ENCODE measurements around the gene HBQ1. TPM values are rescaled to one million over a fixed set of nuclear protein-coding genes. Genes with fewer than 3 reads are reported as not detected.
"Not testable (repeated sequence)": the region's sequence is repeated elsewhere in the genome, so short reads cannot be mapped to it uniquely, and the experiment has no call there.

HBQ1 gene
- total RNA-seq, 1 donor: not detected

DNA sequence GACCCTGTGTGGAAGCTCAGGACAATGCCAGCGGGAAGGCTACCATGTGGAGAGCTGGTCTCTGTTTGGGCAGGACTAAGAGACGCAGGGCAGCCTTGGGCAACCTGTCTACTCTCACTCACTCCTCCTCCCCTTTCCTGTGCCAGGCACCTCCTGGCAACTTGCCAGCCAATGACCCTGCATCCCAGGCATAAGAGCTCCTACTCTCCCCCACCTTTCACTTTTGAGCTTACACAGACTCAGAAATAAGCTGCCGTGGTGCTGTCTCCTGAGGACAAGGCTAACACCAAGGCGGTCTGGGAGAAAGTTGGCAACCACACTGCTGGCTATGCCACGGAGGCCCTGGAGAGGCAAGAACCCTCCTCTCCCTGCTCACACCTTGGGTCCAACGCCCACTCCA is 11.8 kb upstream of the HBQ1 start:
- DNase-seq (ENCODE audit: insufficient read length, low spot score, missing footprints): peak; percentile 75
- Histone ChIP-seq H3K27me3 (ENCODE audit: insufficient read depth, low read length) (peaks cover 47% of the 10 kb centered on the region), H3K79me2 (ENCODE audit: insufficient read depth, low read length) (no peaks in the 10 kb centered on the region), H3K4me1 (ENCODE audit: insufficient read depth, low read length) (no peaks in the 10 kb centered on the region), H3K4me3 (ENCODE audit: insufficient read depth, low read length) (no peak overlapping the region), H3K36me3 (ENCODE audit: insufficient read depth, low read length) (no peaks in the 10 kb centered on the region), H3K9me3 (ENCODE audit: low read depth, low read length) (no peaks in the 10 kb centered on the region), H3K4me2 (ENCODE audit: insufficient read depth, low read length) (no peak overlapping the region), H4K20me1 (ENCODE audit: insufficient read depth, low read length) (no peaks in the 10 kb centered on the region), H3K27ac (ENCODE audit: low read depth, low read length) (no peak overlapping the region), H2AFZ (ENCODE audit: low read length) (no peak overlapping the region)
- TF ChIP-seq, protein P1, sequence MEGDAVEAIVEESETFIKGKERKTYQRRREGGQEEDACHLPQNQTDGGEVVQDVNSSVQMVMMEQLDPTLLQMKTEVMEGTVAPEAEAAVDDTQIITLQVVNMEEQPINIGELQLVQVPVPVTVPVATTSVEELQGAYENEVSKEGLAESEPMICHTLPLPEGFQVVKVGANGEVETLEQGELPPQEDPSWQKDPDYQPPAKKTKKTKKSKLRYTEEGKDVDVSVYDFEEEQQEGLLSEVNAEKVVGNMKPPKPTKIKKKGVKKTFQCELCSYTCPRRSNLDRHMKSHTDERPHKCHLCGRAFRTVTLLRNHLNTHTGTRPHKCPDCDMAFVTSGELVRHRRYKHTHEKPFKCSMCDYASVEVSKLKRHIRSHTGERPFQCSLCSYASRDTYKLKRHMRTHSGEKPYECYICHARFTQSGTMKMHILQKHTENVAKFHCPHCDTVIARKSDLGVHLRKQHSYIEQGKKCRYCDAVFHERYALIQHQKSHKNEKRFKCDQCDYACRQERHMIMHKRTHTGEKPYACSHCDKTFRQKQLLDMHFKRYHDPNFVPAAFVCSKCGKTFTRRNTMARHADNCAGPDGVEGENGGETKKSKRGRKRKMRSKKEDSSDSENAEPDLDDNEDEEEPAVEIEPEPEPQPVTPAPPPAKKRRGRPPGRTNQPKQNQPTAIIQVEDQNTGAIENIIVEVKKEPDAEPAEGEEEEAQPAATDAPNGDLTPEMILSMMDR (IDR thresholded peaks at IDR 0.05; ENCODE audit: extremely low read depth, low read depth, low read length): no peak

DNA sequence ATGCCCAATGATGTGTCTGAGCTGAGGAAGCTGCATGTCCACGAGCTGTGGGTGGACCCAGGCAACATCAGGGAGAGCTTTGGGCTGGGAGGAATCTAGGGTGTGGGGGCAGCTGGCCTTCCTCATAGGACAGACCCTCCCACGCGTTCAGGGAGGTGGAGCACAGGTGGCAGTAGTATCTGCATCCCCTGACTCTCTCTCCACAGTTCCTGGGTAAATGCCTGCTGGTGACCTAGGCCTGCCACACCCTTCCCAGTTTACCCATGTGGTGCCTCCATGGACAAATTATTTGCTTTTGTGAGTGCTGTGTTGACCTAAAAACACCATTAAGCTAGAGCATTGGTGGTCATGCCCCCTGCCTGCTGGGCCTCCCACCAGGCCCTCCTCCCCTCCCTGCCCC is 11.2 kb upstream of the HBQ1 start:
- peaks cover 47% of the 10 kb centered on the region for H3K27me3 ChIP-seq (ENCODE audit: insufficient read depth, low read length)
- no peak overlapping the region for H3K4me3 ChIP-seq (ENCODE audit: insufficient read depth, low read length)
- H3K9me3 ChIP-seq (ENCODE audit: low read depth, low read length): no peaks in the 10 kb centered on the region
- H3K36me3 ChIP-seq (ENCODE audit: insufficient read depth, low read length): no peaks in the 10 kb centered on the region
- TF ChIP-seq, protein P1 (IDR thresholded peaks at IDR 0.05; ENCODE audit: extremely low read depth, low read depth, low read length): no peak
- DNase-seq (ENCODE audit: insufficient read length, low spot score, missing footprints): peak; percentile 67
- H2AFZ ChIP-seq (ENCODE audit: low read length): no peak overlapping the region
- H3K27ac ChIP-seq (ENCODE audit: low read depth, low read length): no peak overlapping the region
- H4K20me1 ChIP-seq (ENCODE audit: insufficient read depth, low read length): no peaks in the 10 kb centered on the region
- H3K4me2 ChIP-seq (ENCODE audit: insufficient read depth, low read length): no peak overlapping the region
- no peaks in the 10 kb centered on the region for H3K4me1 ChIP-seq (ENCODE audit: insufficient read depth, low read length)
- H3K79me2 ChIP-seq (ENCODE audit: insufficient read depth, low read length): no peaks in the 10 kb centered on the region

DNA sequence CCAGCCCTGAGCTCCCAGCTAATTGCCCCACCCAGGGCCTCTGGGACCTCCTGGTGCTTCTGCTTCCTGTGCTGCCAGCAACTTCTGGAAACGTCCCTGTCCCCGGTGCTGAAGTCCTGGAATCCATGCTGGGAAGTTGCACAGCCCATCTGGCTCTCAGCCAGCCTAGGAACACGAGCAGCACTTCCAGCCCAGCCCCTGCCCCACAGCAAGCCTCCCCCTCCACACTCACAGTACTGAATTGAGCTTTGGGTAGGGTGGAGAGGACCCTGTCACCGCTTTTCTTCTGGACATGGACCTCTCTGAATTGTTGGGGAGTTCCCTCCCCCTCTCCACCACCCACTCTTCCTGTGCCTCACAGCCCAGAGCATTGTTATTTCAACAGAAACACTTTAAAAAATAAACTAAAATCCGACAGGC is 10.2 kb upstream of the HBQ1 start:
- peaks cover 53% of the 10 kb centered on the region for H3K27me3 ChIP-seq (ENCODE audit: insufficient read depth, low read length)
- not testable (repeated sequence) for H3K79me2 ChIP-seq (ENCODE audit: insufficient read depth, low read length); H2AFZ ChIP-seq (ENCODE audit: low read length); H3K36me3 ChIP-seq (ENCODE audit: insufficient read depth, low read length); H3K4me1 ChIP-seq (ENCODE audit: insufficient read depth, low read length); H3K9me3 ChIP-seq (ENCODE audit: low read depth, low read length); H3K27ac ChIP-seq (ENCODE audit: low read depth, low read length); H3K4me3 ChIP-seq (ENCODE audit: insufficient read depth, low read length); H4K20me1 ChIP-seq (ENCODE audit: insufficient read depth, low read length); H3K4me2 ChIP-seq (ENCODE audit: insufficient read depth, low read length)
- DNase-seq (ENCODE audit: insufficient read length, low spot score, missing footprints): peak; percentile 67

DNA sequence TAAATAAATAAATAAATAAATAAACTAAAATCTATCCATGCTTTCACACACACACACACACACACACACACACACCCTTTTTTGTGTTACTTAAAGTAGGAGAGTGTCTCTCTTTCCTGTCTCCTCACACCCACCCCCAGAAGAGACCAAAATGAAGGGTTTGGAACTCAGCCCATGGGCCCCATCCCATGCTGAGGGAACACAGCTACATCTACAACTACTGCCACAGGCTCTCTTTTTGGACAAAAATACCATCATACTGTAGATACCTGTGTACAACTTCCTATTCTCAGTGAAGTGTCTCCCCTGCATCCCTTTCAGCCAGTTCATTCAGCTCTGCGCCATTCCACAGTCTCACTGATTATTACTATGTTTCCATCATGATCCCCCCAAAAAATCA is 9.5 kb upstream of the HBQ1 start:
- peaks cover 53% of the 10 kb centered on the region for H3K27me3 ChIP-seq (ENCODE audit: insufficient read depth, low read length)
- H3K4me3 ChIP-seq (ENCODE audit: insufficient read depth, low read length): no peak overlapping the region
- H3K9me3 ChIP-seq (ENCODE audit: low read depth, low read length): no peaks in the 10 kb centered on the region
- H2AFZ ChIP-seq (ENCODE audit: low read length): no peak overlapping the region
- H4K20me1 ChIP-seq (ENCODE audit: insufficient read depth, low read length): no peaks in the 10 kb centered on the region
- H3K27ac ChIP-seq (ENCODE audit: low read depth, low read length): no peak overlapping the region
- no peaks in the 10 kb centered on the region for H3K79me2 ChIP-seq (ENCODE audit: insufficient read depth, low read length)
- H3K4me1 ChIP-seq (ENCODE audit: insufficient read depth, low read length): no peaks in the 10 kb centered on the region
- no peak overlapping the region for H3K4me2 ChIP-seq (ENCODE audit: insufficient read depth, low read length)
- TF ChIP-seq, protein P1 (IDR thresholded peaks at IDR 0.05; ENCODE audit: extremely low read depth, low read depth, low read length): no peak
- peak; percentile 85 for DNase-seq (ENCODE audit: insufficient read length, low spot score, missing footprints)
- H3K36me3 ChIP-seq (ENCODE audit: insufficient read depth, low read length): no peaks in the 10 kb centered on the region

DNA sequence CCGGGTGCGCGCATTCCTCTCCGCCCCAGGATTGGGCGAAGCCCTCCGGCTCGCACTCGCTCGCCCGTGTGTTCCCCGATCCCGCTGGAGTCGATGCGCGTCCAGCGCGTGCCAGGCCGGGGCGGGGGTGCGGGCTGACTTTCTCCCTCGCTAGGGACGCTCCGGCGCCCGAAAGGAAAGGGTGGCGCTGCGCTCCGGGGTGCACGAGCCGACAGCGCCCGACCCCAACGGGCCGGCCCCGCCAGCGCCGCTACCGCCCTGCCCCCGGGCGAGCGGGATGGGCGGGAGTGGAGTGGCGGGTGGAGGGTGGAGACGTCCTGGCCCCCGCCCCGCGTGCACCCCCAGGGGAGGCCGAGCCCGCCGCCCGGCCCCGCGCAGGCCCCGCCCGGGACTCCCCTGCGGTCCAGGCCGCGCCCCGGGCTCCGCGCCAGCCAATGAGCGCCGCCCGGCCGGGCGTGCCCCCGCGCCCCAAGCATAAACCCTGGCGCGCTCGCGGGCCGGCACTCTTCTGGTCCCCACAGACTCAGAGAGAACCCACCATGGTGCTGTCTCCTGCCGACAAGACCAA is 7.8 kb upstream of the HBQ1 start, which contains the start of gene HBA2:
HBA2 (plus strand) TSS at position 503 of the 568 bp plus-strand sequence; CDS start at position 540, 37 bp downstream.
- not testable (repeated sequence) for H3K4me3 ChIP-seq (ENCODE audit: insufficient read depth, low read length); H3K9me3 ChIP-seq (ENCODE audit: low read depth, low read length); H3K79me2 ChIP-seq (ENCODE audit: insufficient read depth, low read length); H2AFZ ChIP-seq (ENCODE audit: low read length); H4K20me1 ChIP-seq (ENCODE audit: insufficient read depth, low read length); H3K36me3 ChIP-seq (ENCODE audit: insufficient read depth, low read length); H3K27ac ChIP-seq (ENCODE audit: low read depth, low read length); H3K4me2 ChIP-seq (ENCODE audit: insufficient read depth, low read length); H3K4me1 ChIP-seq (ENCODE audit: insufficient read depth, low read length); DNase-seq (ENCODE audit: insufficient read length, low spot score, missing footprints)
- H3K27me3 ChIP-seq (ENCODE audit: insufficient read depth, low read length): peaks cover 39% of the 10 kb centered on the region

DNA sequence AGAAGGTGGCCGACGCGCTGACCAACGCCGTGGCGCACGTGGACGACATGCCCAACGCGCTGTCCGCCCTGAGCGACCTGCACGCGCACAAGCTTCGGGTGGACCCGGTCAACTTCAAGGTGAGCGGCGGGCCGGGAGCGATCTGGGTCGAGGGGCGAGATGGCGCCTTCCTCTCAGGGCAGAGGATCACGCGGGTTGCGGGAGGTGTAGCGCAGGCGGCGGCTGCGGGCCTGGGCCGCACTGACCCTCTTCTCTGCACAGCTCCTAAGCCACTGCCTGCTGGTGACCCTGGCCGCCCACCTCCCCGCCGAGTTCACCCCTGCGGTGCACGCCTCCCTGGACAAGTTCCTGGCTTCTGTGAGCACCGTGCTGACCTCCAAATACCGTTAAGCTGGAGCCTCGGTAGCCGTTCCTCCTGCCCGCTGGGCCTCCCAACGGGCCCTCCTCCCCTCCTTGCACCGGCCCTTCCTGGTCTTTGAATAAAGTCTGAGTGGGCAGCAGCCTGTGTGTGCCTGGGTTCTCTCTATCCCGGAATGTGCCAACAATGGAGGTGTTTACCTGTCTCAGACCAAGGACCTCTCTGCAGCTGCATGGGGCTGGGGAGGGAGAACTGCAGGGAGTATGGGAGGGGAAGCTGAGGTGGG is 6.9 kb upstream of the HBQ1 start:
- H2AFZ ChIP-seq (ENCODE audit: low read length); H3K27ac ChIP-seq (ENCODE audit: low read depth, low read length); H3K4me2 ChIP-seq (ENCODE audit: insufficient read depth, low read length); H3K4me1 ChIP-seq (ENCODE audit: insufficient read depth, low read length); H3K36me3 ChIP-seq (ENCODE audit: insufficient read depth, low read length); H3K4me3 ChIP-seq (ENCODE audit: insufficient read depth, low read length); H3K79me2 ChIP-seq (ENCODE audit: insufficient read depth, low read length); H4K20me1 ChIP-seq (ENCODE audit: insufficient read depth, low read length); H3K9me3 ChIP-seq (ENCODE audit: low read depth, low read length): not testable (repeated sequence)
- peak; percentile 57 for DNase-seq (ENCODE audit: insufficient read length, low spot score, missing footprints)
- peaks cover 39% of the 10 kb centered on the region for H3K27me3 ChIP-seq (ENCODE audit: insufficient read depth, low read length)
